NCI-H82 (cell line): ENCODE results near the gene BMF.

Source experiments
- DNase-seq: peaks from one replicate; lab custom pipeline; 2025; lab: John Stamatoyannopoulos, UW

BMF gene

GRCh38 chr15:40048211-40048792, 60.4 kb downstream of the BMF start:
- DNase-seq: no peak

GRCh38 chr15:40047415-40048210, 61.1 kb downstream of the BMF start:
- no peak for DNase-seq

GRCh38 chr15:40046721-40047414, 61.8 kb downstream of the BMF start:
- no peak for DNase-seq

DNA sequence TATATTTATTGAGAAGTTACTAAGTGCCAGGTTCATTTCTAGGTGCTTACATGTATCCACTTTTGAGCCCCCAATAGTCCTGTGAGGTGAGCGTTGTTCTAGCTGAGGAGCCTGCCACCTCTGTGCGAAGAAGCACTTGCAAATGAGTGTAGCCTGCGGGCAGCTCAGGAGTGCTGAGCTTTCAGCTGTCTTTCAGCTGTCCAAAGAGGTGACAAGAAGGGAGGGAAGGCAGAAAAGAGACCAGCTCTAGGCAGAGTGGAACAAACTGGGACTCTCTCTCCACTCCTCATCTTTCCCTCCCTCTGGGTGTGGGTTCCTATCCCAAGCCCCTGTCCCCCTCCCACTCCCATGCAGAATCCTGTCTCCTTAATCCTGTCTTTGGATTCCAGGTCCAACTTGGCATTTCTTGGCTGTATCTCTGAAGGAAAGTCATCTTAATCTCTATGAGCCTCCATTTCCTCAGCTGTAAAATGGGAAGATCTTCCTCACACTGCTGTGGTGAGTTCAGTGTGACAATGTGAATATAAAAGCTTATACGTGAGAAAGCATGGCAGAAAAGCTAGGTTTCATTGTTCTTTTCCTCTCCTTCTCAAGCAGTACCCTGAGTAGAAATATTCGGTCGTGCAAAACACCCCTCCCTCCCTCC, 63.0 kb downstream of the BMF start:
- DNase-seq: no peak

DNA sequence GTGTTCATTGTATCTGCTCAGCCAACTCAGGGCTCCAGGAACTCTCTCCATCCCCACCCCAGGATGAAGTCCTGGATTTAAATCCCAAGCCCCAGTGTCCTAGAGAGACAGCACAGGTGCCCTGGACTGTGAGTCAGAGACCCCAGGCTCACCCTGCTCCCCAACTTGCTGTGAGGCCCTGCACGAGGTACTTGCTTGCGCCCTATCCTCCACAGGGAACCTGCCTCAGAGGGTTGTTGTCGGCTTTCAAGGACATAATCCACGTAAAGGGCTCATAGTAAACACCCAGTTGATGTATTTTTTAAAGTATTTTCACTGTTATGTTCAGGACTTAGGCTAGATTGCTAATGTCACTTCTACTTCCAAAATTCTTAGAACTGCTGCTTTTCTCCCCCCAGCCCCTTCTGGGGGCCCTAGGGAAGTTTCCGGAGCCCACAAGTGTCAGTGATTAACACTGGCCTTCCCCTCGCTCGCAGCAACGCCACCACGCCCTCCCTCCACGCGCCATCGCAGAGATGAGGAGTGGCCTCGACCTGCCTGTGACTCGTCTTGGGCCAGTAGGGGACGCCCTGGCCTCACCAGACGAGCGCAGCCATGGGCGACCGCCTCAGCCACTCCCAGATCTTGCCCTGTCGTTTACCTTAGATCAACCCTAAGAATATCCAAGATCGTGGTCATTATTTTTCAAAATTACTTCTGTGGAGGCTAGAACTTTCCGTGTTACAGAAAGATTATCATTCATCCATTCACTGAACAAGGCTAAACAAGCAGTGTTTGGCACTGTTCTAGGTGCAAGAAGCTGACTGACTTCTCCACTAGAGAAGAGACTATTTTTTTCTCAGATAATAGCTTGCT, 63.7 kb downstream of the BMF start:
- peak; percentile 91 for DNase-seq

DNA sequence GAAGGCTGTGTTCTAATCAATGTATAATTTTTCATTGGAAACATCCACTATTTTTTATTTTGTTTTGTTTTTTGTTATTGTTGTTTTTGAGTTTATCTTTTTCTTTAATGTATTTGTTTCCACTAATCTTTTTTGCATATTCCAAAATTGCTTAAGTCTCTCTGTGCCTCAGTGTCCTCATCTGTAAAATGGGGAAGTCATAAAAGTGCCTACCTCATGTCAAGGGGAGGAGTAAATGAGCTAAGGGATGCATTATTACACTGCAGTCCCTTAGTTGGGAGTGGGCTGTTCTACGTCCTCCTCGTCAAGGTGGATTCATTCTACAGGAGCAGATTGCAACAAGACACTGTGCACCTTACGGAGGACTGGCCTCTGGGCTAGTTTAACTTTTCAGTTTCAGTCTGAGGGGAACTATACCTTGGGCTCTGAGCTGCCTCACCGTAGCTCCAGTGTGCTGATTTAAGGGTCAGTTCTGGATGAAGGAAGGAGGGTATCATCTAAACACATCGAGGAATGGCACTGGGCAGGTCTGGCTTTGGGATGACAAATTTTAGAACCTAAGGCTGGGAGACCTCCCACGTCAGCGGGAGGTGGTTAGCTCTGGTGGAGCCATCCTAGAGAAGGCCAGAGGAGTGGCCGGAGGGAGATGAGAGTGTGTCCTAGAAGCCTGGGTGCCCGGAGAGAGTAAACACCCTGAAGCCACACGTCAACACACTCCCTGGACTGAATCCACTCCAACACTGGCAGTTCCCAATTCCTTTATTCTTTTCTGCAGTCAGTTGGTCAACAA, 64.6 kb downstream of the BMF start:
- no peak for DNase-seq

- DNase-seq: no peak
These were observed 65.8 kb downstream of the BMF start for GRCh38 chr15:40042791-40043320.

DNA sequence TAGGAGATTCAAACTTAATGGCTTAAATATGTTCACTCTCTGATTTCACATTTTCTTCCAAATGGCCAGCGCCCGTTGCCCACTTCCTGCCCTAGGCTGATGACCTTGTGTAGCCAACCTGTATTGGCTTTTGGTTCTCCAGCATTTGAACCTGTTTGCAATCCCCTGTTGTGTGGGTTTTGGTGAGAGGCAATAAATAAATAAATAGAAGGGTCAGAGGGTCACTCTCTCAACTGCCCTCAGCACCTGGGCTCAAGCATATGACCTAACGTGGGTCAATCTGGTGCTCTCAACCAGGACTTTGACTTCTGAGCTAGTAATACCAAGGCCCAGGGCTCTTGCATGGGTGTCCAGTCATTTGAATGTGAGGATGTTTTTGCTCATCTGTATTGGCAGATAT, 67.9 kb downstream of the BMF start:
- no peak for DNase-seq

DNA sequence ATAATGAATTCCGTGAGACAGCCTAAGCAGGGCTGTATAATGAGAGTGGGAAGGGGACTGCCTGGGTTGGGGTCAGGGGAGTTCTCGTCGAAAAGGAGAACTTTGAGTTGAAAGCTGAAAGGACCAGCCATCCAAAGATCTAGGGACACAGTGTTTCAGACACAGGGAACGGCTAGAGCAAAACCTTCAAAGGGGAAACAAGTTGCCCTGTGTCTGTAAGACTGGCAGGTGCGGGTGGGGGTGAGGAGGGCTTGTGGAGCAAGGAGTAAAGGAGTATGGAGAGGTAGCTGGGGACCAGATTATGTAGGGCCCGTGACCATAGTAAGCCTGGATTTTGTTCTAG, 68.4 kb downstream of the BMF start:
- peak; percentile 13 for DNase-seq

DNA sequence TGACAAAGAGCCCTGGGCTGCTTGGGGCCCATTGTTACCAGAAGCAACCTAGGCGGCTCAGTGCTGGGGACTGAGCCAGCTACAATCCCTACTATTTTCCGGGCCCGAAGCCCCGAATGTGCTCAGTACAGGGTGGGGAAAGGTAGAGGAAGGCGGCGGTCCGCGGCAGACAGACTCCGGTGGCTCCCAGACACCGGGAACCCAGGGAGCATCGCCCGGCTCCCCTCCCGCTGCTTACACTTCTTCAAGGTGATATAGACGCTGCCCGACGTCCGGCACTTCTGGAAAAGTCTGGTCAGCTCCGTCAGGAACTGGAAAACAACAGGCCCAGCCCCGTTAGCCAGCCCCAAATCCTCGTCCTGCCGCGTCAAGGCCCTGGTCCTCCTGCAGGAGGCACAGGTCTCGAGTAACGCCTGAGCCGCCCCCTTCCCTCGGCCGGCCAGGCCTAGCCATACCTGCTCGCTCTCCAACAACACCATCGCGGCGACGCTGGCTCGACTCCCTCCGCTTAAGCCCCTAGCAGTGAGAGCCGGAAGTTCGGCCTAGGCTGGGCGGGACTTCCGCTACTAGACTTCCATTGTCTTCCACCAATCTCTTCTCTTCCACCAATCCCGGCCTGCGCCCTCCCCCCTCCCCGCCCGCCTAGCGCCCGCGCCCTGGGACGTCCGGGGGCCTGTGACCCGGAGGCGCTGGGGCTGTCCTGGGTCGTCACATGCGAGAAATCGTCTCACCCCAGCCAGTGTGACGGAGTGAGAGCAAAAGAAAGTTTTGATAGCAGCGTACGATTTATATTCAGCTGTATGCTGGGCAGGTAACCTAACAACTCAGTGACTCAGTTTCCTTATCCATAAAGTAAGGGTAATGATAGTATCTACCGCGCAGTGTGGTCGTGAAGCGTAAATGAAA, 69.8 kb downstream of the BMF start, which contains the start of gene SRP14:
TSS of gene SRP14 (minus strand) at position 544 of the 906 bp plus-strand sequence. CDS start at position 479, 65 bp downstream.
- DNase-seq: peak; percentile 98

DNA sequence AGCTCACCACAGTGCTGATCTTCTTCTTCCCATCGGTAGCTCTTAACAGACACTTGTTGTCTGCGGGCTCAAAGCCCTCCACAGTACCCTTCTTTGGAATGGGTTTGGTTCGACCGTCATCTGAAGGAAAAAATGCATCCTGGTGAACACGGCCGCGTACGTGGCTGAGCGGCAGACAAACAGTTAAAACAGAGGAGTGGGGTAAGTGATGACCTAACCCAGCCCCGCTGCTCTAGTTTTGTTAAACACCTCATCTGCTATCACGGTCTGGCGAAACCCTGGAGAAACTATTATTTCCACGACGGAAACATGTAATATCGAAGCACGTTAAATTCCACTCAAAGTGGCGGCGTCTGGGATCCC, 70.4 kb downstream of the BMF start:
- DNase-seq: peak; percentile 52
